ENCODE measurements around the gene WDFY1. TPM values are rescaled to one million over a fixed set of nuclear protein-coding genes. Genes with fewer than 3 reads are reported as not detected.

The WDFY1 gene
- total RNA-seq, 1 donor from 2014 or later = 45.5 TPM

DNA sequence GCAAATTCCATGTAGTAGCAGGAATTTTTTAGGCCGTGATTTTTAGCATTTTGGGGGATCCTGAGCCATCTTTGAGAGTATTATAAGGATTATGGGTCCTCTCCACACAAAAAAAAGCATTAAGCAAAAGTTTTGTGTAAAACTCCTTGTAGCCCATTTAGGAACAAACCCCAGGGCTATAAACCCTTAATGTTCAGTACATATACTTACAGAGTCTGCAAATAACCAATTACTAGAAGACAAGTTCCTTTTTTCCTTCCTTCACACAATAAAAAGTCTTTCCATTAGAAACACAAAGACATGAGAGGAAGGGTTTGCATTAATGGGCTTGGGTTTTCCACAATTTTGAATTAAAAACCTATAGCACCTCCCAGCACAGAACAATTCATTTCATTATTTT lies 44.6 kb downstream of the WDFY1 start:
- H3K36me3 ChIP-seq = peaks cover 74% of the 10 kb centered on the region
- no peak overlapping the region for H3K27ac ChIP-seq
- no peak for ATAC-seq
- no peaks in the 10 kb centered on the region for H3K4me1 ChIP-seq
- no peaks in the 10 kb centered on the region for H3K27me3 ChIP-seq (ENCODE audit: low read depth)
- DNase-seq = no peak
- TF ChIP-seq, protein P1, sequence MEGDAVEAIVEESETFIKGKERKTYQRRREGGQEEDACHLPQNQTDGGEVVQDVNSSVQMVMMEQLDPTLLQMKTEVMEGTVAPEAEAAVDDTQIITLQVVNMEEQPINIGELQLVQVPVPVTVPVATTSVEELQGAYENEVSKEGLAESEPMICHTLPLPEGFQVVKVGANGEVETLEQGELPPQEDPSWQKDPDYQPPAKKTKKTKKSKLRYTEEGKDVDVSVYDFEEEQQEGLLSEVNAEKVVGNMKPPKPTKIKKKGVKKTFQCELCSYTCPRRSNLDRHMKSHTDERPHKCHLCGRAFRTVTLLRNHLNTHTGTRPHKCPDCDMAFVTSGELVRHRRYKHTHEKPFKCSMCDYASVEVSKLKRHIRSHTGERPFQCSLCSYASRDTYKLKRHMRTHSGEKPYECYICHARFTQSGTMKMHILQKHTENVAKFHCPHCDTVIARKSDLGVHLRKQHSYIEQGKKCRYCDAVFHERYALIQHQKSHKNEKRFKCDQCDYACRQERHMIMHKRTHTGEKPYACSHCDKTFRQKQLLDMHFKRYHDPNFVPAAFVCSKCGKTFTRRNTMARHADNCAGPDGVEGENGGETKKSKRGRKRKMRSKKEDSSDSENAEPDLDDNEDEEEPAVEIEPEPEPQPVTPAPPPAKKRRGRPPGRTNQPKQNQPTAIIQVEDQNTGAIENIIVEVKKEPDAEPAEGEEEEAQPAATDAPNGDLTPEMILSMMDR (IDR thresholded peaks at IDR 0.05) = no peak
- no peaks in the 10 kb centered on the region for H3K9me3 ChIP-seq
- no peak overlapping the region for H3K4me3 ChIP-seq
- intact Hi-C loops (cut with DNase I) = no loop called here

DNA sequence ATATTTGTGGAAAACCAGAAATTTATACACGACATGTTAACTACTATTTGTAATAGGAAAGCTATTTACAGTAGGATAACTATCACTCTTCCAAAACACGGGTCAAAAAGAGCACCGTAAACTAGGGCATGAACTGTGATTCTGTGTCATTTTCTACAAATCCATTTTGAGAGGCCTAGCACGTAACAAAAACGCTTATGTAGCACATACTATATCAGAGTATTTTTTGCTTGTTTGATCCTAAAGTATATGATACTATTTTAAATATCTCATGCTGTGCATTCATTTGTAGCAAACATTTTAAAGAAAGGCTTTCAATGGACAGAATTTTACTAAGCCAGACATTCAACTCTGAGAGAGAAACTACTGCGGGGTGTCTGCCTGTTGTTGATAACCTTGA lies 45.1 kb downstream of the WDFY1 start:
- Histone ChIP-seq H3K27me3 (ENCODE audit: low read depth) (no peaks in the 10 kb centered on the region), H3K36me3 (peaks cover 74% of the 10 kb centered on the region), H3K27ac (no peak overlapping the region), H3K4me1 (no peaks in the 10 kb centered on the region), H3K4me3 (no peak overlapping the region), H3K9me3 (no peaks in the 10 kb centered on the region)
- intact Hi-C loops (cut with DNase I) = no loop called here
- TF ChIP-seq, protein P1 (IDR thresholded peaks at IDR 0.05) = no peak
- no peak for DNase-seq
- ATAC-seq = no peak

DNA sequence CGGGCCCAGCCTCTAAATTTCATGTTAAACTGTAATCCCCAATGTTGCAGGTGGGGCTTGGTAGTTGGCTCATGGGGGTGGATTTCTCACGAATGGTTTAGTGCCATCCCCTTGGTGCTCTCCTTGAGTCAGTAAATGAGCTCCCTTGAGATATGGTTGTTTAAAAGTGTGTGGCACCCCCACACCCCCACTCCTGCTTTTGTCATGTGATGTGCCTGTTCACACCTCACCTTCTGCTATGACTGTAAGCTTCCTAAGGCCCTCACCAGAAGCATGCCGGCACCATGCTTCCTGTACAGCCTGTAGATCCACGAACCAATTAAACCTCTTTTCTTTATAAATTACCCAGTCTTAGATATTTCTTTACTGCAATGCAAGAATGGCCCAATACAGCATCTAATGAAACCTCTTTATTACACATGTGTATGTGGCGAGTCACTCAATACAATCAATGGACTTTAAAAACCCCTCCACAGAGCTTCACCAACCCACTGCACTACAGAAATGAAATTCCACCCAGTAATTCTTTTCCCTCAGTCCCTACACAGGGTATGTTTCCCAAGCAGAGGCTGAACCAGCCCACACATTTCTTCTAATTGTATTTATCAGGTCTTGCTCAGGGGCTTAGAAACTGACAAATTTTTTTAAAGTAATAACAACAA lies 47.3 kb downstream of the WDFY1 start:
- no peaks in the 10 kb centered on the region for H3K9me3 ChIP-seq
- H3K4me1 ChIP-seq = no peaks in the 10 kb centered on the region
- TF ChIP-seq, protein P1 (IDR thresholded peaks at IDR 0.05) = no peak
- peaks cover 80% of the 10 kb centered on the region for H3K36me3 ChIP-seq
- DNase-seq = no peak
- no peak overlapping the region for H3K4me3 ChIP-seq
- no peak for ATAC-seq
- intact Hi-C loops (cut with DNase I) = no loop called here
- no peak overlapping the region for H3K27ac ChIP-seq
- no peaks in the 10 kb centered on the region for H3K27me3 ChIP-seq (ENCODE audit: low read depth)

DNA sequence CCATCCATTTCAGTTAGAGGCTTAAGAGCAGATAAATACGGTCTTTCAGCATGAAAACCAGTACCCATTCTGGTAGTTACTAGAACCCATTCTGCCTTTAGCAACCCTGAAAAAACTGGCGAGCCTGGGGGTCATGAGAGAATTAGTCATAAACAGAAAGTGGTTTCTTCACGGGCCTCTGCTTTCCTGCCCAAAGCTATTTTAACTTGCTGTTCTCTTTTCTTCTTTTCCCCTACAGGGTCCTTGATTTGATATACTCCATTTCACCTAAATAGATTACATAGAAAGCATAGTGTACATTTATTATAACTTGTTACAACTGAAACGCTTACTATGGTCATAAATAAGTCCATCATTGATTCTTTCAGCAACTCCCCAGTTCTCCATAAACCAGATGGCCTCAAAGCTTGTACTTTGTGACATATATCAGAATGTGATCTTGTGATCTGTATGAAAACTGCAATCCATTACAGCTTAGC lies 48.3 kb downstream of the WDFY1 start:
- intact Hi-C loops (cut with DNase I) = no loop called here
- peaks cover 84% of the 10 kb centered on the region for H3K36me3 ChIP-seq

DNA sequence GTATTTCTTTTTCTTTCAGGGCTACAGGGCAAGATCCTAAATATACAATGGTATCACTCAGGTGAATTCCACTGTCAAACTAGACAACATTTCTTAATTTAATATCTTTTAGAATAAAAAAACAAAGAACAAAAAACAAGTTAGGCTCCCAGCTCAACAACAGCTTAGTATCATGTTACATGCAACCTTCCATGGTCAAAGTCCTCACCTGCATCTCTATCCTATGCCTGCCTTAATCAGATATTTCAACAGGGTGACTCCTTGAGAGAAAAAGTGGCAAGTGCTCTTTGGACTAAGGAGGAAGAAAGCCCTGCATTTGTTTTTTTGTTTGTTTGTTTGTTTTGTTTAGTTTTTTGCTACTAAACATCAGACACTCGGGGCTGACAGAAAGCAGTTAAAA lies 50.2 kb downstream of the WDFY1 start:
- intact Hi-C loops (cut with DNase I) = no loop called here
- Histone ChIP-seq H3K36me3 (peaks cover 84% of the 10 kb centered on the region), H3K27ac (no peak overlapping the region), H3K9me3 (no peaks in the 10 kb centered on the region), H3K27me3 (ENCODE audit: low read depth) (no peaks in the 10 kb centered on the region), H3K4me3 (no peak overlapping the region), H3K4me1 (no peaks in the 10 kb centered on the region)
- TF ChIP-seq, protein P1 (IDR thresholded peaks at IDR 0.05) = no peak
- ATAC-seq (no peak), DNase-seq (no peak)

More for the DNA sequence above, 48.3 kb downstream of the WDFY1 start:
- Histone ChIP-seq H3K4me3 (no peak overlapping the region), H3K4me1 (no peaks in the 10 kb centered on the region), H3K27me3 (ENCODE audit: low read depth) (no peaks in the 10 kb centered on the region), H3K27ac (peak overlapping the region; percentile 19), H3K9me3 (no peaks in the 10 kb centered on the region)
- DNase-seq (no peak), ATAC-seq (no peak)
- TF ChIP-seq, protein P1 (IDR thresholded peaks at IDR 0.05) = no peak
